Breast epithelium (tissue), 3 donors: Measurements from ENCODE around the gene ING5.

Source experiments
- CTCF ChIP-seq, 3 donors: fragments of 450-650 bp; IDR thresholded peaks; one replicate each; pipeline ENCODE4 v1.5.1; 2016 to 2017; ENCODE audit warnings: antibody characterized with exemption in 3 of 3, mild to moderate bottlenecking in 3 of 3, moderate library complexity in 3 of 3
- POLR2A ChIP-seq: fragments of 450-650 bp; IDR thresholded peaks from one replicate; pipeline ENCODE4 v1.6.1; 2016; ENCODE audit warnings: antibody characterized with exemption, mild to moderate bottlenecking, moderate library complexity

DNA sequence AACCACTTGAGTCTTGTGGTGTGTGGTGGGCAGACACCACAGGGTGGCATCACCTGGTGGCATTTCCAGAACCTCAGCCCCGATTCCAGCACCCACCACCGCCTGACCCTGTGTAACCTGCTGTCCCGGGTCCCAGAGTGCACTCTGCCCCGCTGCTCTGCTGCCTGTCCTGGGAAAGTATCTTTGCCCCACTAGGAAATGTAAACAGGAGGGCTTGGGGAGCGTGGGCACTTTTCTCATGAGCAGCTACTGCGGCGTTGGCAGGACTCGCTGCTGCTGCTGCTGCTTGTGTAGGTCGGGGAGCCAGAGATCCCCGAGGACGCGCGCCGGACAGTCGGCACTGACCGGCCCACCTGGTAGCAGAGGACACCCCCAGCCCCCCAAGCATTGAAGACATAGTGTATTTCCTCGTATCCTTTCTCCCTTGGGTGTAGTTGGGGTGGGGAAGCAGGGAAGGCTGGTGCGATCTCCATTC lies 28.6 kb upstream of the ING5 start:
- no peak for TF ChIP-seq CTCF (IDR thresholded peaks at IDR 0.05)
- TF ChIP-seq POLR2A: no peak
